NCI-H2196 treated with DMSO at 0.1 percent for 48 hours (cell line): ENCODE measurements around the gene ASPSCR1.
"Not testable (repeated sequence)": the region's sequence is repeated elsewhere in the genome, so short reads cannot be mapped to it uniquely, and the experiment has no call there.

Experiments
- DNase-seq: peaks from one replicate; lab custom pipeline; 2025; ENCODE audit not compliant: unreplicated experiment; lab: John Stamatoyannopoulos, UW

The ASPSCR1 gene

DNA sequence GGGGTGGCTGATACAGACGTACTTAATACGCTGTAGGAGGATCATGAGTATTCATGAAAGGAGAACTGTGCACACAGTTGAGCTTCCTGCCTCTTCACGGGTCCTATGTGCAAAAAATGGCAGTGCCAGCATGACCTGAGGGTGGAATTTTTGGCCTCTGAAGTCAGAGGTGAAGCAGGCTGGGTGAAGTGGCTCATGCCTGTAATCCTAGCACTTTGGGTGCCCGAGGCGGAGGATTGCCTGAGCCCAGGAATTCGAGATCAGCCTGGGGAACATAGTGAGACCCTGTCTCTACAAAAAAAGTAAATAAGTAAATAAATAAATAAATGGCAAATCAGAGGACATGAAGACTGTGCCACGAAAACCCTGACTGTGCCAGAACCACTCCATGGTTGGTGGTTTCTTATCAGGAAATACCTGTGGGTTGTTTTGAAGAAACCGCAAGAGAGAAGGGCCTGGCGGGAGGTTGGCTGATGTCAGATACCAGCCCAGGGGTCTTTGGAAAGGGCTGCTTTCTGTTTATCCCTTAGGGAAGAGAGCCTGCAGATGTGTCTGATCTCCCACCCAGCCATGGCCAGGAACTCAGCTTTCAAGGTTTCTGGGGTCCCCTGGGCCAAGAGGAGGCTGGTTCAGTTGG is 3.4 kb downstream of the ASPSCR1 start:
- no peak for DNase-seq

- not testable (repeated sequence) for DNase-seq
These were observed 4.1 kb downstream of the ASPSCR1 start for GRCh38 chr17:81981511-81981910.

DNA sequence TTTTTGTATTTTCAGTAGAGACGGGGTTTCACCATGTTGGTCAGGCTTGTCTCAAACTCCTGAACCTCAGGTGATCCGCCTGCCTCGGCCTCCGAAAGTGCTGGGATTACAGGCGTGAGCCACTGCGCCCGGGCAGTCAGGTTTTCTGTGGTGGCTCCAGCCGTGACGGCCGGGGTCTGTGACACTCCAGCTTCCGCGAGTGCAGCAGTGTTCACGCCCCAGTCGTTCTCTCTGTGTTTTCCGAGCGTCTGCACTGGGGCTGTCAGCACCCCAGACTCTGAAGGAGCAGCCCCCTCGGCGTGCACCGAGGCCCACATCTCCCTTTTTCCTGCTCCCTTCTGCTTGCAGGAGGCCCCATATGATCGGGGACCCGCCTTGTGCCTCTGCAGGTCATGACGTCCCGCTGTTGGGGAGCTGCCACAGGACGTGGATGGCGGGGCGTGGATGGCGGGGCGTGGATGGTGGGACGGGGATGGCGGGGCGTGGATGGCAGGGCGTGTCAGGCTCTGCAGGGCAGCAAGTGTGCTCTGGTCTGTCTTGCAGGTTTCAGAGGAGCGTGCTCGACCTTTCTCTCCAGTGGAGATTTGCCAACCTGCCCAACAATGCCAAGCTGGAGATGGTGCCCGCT is 5.7 kb downstream of the ASPSCR1 start:
- DNase-seq: no peak

GRCh38 chr17:81983639-81984373 is 6.4 kb downstream of the ASPSCR1 start:
- DNase-seq: no peak

- no peak for DNase-seq
These were observed 7.5 kb downstream of the ASPSCR1 start for GRCh38 chr17:81984773-81985410.

DNA sequence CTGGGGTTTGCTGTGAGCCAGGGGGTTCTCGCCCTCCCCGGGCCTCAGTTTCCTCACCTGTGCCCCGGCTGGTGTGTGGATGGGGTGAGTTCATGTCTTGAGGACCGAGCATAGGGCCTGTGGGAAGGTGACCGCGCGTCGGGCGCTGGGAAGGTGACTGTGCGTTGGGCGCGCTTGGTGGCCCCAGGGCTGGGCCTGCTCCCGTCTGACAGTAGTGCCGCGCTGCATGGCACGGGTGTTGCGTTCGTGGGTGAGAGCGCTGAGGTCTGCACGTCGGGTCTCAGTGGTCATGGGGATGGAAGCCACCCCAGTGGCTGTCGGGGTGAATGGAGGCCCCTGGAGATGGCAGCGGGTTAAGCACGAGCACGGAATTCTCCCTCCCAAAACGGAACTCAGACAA is 9.2 kb downstream of the ASPSCR1 start:
- no peak for DNase-seq

GRCh38 chr17:81987161-81987770 is 9.8 kb downstream of the ASPSCR1 start:
- no peak for DNase-seq

DNA sequence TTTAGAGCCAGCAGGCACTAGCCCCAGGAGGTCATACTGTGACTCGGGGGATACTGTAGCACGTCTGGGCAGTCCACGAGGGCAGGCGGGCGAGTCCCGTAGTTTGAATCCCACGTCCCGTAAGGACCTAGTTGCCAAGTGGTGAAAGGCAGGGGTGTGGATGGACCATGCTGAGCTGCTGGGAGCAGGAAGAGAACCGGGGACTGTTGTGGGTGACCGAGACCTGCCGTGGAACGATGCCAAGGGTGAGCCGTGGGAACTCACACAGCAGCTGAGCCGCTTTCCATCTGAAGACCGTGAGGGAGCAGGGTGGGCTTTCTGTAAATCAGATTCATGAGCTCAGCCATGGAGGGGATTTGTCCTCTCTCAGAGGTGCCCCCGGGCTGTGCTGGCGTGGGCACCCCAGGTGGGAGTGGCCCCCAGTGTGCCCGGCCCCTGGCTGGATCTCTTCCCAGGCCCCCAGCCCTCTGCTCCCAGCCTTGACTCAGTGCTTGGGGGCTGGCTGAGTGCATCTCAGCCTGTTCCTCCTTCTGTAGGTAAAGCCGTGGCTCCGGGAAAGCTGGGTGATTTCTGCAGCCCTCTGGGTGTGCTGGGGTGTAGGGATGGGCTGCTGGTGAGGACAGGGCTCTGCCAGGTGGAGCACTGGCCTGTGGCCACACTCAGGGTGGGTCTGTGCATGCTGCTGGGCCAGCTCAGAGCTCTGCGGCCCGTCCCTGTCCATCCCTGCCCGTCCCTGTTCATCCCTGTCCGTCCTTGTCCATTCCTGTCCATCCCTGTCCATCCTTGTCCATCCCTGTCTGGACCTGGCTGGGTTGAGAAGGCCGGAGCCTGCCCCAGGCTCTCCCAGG is 13.6 kb downstream of the ASPSCR1 start:
- DNase-seq: no peak

- peak; percentile 96 for DNase-seq
These were observed 14.4 kb downstream of the ASPSCR1 start for GRCh38 chr17:81991684-81992305.

GRCh38 chr17:81992306-81993102 is 15.1 kb downstream of the ASPSCR1 start:
- no peak for DNase-seq

- DNase-seq: no peak
These were observed 16.5 kb downstream of the ASPSCR1 start for GRCh38 chr17:81993729-81994592.

DNA sequence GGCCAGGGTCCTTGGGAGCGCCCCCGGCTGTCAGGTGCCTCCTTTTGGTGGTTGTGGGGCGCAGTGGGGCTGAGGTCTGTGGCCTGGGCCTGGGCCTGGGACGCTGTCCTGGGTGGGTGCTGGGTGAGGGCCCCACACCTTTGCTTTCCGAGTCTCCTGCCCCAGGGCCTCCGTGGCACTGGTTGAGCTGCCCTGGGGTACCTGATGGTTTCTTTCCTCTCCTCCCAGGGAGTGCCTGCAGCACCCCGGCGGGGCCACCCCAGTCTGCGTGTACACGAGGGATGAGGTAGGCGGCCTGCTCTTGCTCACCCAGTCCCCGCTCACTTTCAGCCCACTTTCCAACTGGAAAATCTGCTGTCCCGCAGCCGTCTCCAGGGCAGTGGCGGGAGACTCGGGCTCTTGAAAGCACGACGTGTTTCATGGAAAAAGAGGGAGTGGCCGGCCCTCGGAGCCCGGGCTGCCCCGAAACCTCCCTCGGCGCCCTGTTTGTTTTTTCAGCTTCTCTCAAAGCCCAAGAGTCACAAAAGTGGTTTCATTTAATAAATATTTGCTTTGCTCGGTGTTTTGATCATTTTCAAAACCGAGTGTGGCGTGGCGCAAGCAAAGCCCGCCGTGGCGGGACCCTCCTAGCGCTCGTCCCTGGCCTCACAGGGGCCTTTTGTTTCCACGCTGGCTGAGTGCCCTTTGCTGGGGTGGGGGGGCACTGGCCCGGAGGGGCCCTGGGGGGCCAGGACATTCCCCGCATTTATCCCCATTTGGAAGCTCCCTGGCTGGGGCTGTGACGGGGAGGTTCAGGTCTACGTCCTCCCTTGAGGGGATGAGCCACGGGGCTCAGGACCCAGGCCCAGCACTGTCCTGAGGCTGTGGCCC is 17.4 kb downstream of the ASPSCR1 start:
- no peak for DNase-seq

DNA sequence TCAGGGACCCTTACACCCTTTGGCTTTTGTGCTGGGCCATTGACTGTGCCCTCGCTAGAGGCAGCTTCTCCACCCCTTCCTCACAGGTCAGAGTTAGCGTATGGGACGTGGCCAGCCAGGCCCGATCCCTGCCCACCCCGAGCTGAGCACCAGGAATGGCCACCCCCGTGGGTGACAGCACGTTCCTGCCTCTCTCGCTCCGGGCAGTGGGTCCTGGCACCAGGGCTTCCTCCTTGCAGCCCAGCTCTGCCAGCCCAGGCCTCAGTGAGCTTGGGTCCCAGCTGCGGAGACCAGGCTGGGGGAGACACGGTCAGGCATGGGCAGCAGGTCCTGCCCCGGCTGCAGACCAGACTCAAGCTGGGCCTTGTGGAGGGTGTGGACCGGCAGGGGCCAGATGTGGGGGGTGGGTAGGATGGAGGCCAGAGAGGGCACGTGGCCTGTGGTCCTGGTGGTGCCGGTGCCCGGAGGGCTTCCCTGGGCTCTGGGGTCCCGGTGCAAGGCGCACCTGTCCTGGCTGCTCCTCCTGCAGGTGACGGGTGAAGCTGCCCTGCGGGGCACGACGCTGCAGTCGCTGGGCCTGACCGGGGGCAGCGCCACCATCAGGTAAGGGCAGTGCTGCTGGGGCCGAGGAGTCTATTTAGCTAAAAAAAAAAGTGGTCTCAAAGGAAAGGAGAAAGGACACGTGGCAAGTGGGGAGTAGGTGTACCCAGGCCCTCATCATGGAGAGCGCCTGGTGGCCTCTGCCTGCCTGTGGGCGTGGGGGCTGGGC is 18.2 kb downstream of the ASPSCR1 start:
- no peak for DNase-seq

DNA sequence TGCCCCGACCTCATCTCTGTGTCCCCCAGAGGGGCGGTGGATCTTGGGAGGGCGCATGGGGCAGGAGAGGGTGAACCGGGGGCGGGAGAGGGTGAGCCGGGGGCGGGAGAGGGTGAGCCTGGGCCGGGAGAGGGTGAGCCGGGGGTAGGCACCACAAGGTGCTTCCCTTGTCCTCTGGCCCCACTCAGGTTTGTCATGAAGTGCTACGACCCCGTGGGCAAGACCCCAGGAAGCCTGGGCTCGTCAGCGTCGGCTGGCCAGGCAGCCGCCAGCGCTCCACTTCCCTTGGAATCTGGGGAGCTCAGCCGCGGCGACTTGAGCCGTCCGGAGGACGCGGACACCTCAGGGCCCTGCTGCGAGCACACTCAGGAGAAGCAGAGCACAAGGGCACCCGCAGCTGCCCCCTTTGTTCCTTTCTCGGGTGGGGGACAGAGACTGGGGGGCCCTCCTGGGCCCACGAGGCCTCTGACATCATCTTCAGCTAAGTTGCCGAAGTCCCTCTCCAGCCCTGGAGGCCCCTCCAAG is 18.9 kb downstream of the ASPSCR1 start:
- DNase-seq: no peak

DNA sequence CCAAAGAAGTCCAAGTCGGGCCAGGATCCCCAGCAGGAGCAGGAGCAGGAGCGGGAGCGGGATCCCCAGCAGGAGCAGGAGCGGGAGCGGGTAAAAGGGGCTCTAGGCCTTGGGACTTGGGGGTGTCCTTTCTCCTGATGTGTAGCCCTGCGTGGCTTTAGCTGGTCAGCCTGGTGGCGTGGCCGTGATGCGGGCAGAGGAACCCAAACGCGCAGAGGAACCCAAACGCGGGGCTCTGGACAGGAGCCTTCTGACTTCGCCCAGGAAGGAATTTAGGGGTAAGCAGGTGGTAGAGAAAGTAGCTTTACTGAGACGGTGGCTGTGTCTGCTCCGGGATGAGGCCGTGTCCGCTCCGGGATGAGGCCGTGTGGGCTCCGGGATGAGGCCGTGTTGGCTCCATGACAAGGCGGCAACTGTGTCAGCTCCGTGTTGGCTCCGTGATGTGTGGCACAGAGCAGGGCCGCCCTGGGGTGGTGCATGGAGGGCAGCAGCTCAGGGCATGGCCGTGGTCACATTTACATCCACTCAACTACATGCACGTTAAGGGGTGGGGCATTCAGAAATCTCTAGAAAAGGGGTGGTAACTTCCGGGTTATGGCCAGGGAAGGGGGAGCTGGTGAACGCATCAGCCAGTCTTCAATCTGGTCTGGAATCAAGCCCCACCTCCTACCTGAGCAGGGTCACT is 19.5 kb downstream of the ASPSCR1 start:
- no peak for DNase-seq

DNA sequence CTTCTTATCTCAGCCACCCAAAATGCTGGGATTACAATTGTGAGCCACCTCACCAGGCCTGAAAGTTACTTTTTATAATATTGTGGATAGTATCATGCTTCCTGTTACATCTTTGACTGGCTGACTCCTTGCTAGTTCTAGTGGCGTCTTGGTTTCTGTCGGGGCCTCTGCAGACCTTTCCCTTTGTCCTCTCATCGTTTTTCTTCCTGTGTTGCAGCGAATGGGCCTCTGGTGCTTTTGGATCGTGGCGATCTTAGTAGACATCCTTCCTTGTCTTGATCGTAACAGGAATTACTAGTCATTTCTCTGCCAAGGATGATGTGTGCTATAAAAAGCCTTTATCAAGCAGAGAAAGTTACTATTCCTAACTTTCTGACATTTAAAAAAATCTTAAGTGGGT is 20.8 kb downstream of the ASPSCR1 start:
- no peak for DNase-seq
